Loucy (cell line): ENCODE data around the gene DAPL1.

Experiments used
- H2AFZ ChIP-seq: fragments of 200-600 bp; sonication (generic); 2 replicates; pipeline ENCODE4 v1.6.0; 2016; ENCODE audit warnings: antibody characterized with exemption, mild to moderate bottlenecking, low read length, moderate library complexity
- H3F3A ChIP-seq: fragments of 200-600 bp; 2 replicates; pipeline ENCODE4 v1.6.0; 2016; ENCODE audit warnings: antibody characterized with exemption, low read depth, mild to moderate bottlenecking
- H3K27me3 ChIP-seq: fragments of 200-600 bp; sonication (generic); 2 replicates; pipeline ENCODE4 v1.6.1; 2014; ENCODE audit warnings: low read length, mild to moderate bottlenecking; ENCODE audit not compliant: insufficient read depth, poor library complexity, severe bottlenecking
- H3K36me3 ChIP-seq: fragments of 200-600 bp; sonication (generic); 2 replicates; pipeline ENCODE4 v1.6.1; 2016; ENCODE audit warnings: low read length; ENCODE audit not compliant: insufficient read depth
- H3K4me1 ChIP-seq: fragments of 200-600 bp; sonication (generic); 2 replicates; pipeline ENCODE4 v1.5.1; 2014; ENCODE audit warnings: low read length, mild to moderate bottlenecking; ENCODE audit not compliant: insufficient read depth, poor library complexity, severe bottlenecking
- H3K4me2 ChIP-seq: fragments of 200-600 bp; sonication (generic); 2 replicates; pipeline ENCODE4 v1.6.0; 2014; ENCODE audit warnings: antibody characterized with exemption, low read length, low read depth, mild to moderate bottlenecking; ENCODE audit not compliant: poor library complexity, severe bottlenecking
- H3K4me3 ChIP-seq: fragments of 200-600 bp; sonication (generic); 2 replicates; pipeline ENCODE4 v1.5.1; 2014; ENCODE audit warnings: low read length, mild to moderate bottlenecking, mixed read lengths; ENCODE audit not compliant: poor library complexity, severe bottlenecking
- H3K79me2 ChIP-seq: fragments of 200-600 bp; sonication (generic); 2 replicates; pipeline ENCODE4 v1.6.1; 2014; ENCODE audit warnings: low read length; ENCODE audit not compliant: insufficient read depth
- H3K9ac ChIP-seq: fragments of 200-600 bp; sonication (generic); 2 replicates; pipeline ENCODE4 v1.6.0; 2014; ENCODE audit warnings: mild to moderate bottlenecking, low read depth, low read length, moderate library complexity; ENCODE audit not compliant: poor library complexity, severe bottlenecking
- H3K9me2 ChIP-seq: fragments of 200-600 bp; sonication (generic); replicated peaks from 2 replicates; pipeline ENCODE4 v1.6.1; 2016; ENCODE audit warnings: low read depth, low read length, mixed read lengths
- H3K9me3 ChIP-seq: fragments of 200-600 bp; sonication (generic); 2 replicates; pipeline ENCODE4 v1.6.1; 2014; ENCODE audit warnings: mild to moderate bottlenecking, antibody characterized with exemption, low read length, low read depth; ENCODE audit not compliant: insufficient read depth
- H4K20me1 ChIP-seq: fragments of 200-600 bp; sonication (generic); 2 replicates; pipeline ENCODE4 v1.6.0; 2014; ENCODE audit warnings: antibody characterized with exemption, low read length, mild to moderate bottlenecking; ENCODE audit not compliant: insufficient read depth, poor library complexity, severe bottlenecking
- CTCF ChIP-seq: fragments of 200-600 bp; sonication (generic); conservative IDR thresholded peaks from 2 replicates; pipeline ENCODE4 v1.5.1; 2014; ENCODE audit warnings: mild to moderate bottlenecking, antibody characterized with exemption, low read length
- EZH2phosphoT487 ChIP-seq: fragments of 200-600 bp; IDR thresholded peaks from 2 replicates; pipeline ENCODE4 v1.6.1; 2018; ENCODE audit warnings: antibody characterized with exemption, mild to moderate bottlenecking, moderate library complexity, borderline replicate concordance

DAPL1 gene

GRCh38 chr2:158756976-158757375 lies 38.1 kb upstream of the DAPL1 start:
- Histone ChIP-seq H4K20me1 (no peaks in the 10 kb centered on the region), H3K9me3 (no peaks in the 10 kb centered on the region), H3K4me3 (no peak overlapping the region), H3K4me1 (no peaks in the 10 kb centered on the region), H3F3A (no peaks in the 10 kb centered on the region), H3K9me2 (no peaks in the 10 kb centered on the region), H3K36me3 (no peaks in the 10 kb centered on the region), H3K79me2 (no peaks in the 10 kb centered on the region), H3K9ac (no peak overlapping the region), H3K4me2 (no peak overlapping the region), H2AFZ (no peak overlapping the region), H3K27me3 (no peaks in the 10 kb centered on the region)
- TF ChIP-seq CTCF: no peak
- no peak for TF ChIP-seq EZH2phosphoT487

- Histone ChIP-seq H3K9me3 (no peaks in the 10 kb centered on the region), H3K9ac (no peak overlapping the region), H3K27me3 (no peaks in the 10 kb centered on the region), H3K4me3 (no peak overlapping the region), H3K9me2 (no peaks in the 10 kb centered on the region), H3K79me2 (no peaks in the 10 kb centered on the region), H2AFZ (no peak overlapping the region), H3K4me2 (no peak overlapping the region), H4K20me1 (no peaks in the 10 kb centered on the region), H3F3A (no peaks in the 10 kb centered on the region), H3K36me3 (no peaks in the 10 kb centered on the region), H3K4me1 (no peaks in the 10 kb centered on the region)
- TF ChIP-seq EZH2phosphoT487: no peak
- TF ChIP-seq CTCF: no peak
Measured at GRCh38 chr2:158760887-158761286, 34.2 kb upstream of the DAPL1 start.

- no peak overlapping the region for H2AFZ ChIP-seq
- no peaks in the 10 kb centered on the region for H3K27me3 ChIP-seq
- H3F3A ChIP-seq: no peaks in the 10 kb centered on the region
- H3K4me1 ChIP-seq: no peaks in the 10 kb centered on the region
- no peaks in the 10 kb centered on the region for H3K9me3 ChIP-seq
- no peak overlapping the region for H3K4me2 ChIP-seq
- no peak for TF ChIP-seq EZH2phosphoT487
- TF ChIP-seq CTCF: no peak
- H3K4me3 ChIP-seq: no peak overlapping the region
- no peak overlapping the region for H3K9ac ChIP-seq
- H3K79me2 ChIP-seq: no peaks in the 10 kb centered on the region
- H3K9me2 ChIP-seq: no peaks in the 10 kb centered on the region
- no peaks in the 10 kb centered on the region for H4K20me1 ChIP-seq
- H3K36me3 ChIP-seq: no peaks in the 10 kb centered on the region
Measured at GRCh38 chr2:158761621-158762020, 33.5 kb upstream of the DAPL1 start.
